K562 (cell line): ENCODE results near the gene RABL3. TPM values are rescaled to one million over a fixed set of nuclear protein-coding genes. Genes with fewer than 3 reads are reported as not detected.

Experiments
- ATAC-seq: fragments of 200-7000 bp; cut with Tn5 transposase; 3 replicates; pipeline ENCODE4 v1.9.1; 2020; ENCODE audit warnings: moderate library complexity
- BruUV-seq: library from RNA; stranded (reverse); fragments of 400-500 nt; replicated peaks from 2 replicates; lab custom pipeline; 2021; lab: Mats Ljungman, UMichigan
- CTCF ChIA-PET: fragments of 300-600 bp; formaldehyde crosslinking; extraction: SDS; loops from one replicate; lab custom pipeline; 2021; ENCODE audit warnings: low intra/inter-chr PET ratio; lab: Yijun Ruan, JAX
- POLR2A ChIA-PET: fragments of 300-600, 350-650 bp; sonication (Branson Sonifier 250); formaldehyde crosslinking; extraction: SDS; loops from one replicate; lab custom pipeline; 2021; ENCODE audit warnings: antibody characterized with exemption, inconsistent platforms; lab: Yijun Ruan, JAX
- DNase-seq, 4 experiments: peaks; one replicate each; pipeline versions ENCODE4 v3.0.0 to v3.0.0-alpha.2; 2011 to 2018; ENCODE audit warnings: low spot score in 3 of 4, mixed read lengths in 3 of 4; ENCODE audit errors: extremely low read depth in 1 of 4
- FAIRE-seq: peaks from 2 replicates; lab custom pipeline; 2011; peaks lifted over from hg19 to GRCh38; lab: Jason Lieb, UNC
- H2AFZ ChIP-seq: 2 replicates; pipeline ENCODE4 v1.6.0; 2011; ENCODE audit warnings: low read depth, low read length, control low read depth, inconsistent platforms
- H3K27ac ChIP-seq: fragments of 200-600 bp; 3 replicates; pipeline ENCODE4 v1.8.0; 2011; ENCODE audit warnings: low read depth, mild to moderate bottlenecking, control low read depth, inconsistent platforms, low read length, moderate library complexity, mixed read lengths; ENCODE audit errors: extremely low read depth
- H3K27me3 ChIP-seq, 2 experiments: fragments of 300-600 bp in 1 of 2; 2 replicates in 1 of 2; 3 replicates in 1 of 2; pipeline versions ENCODE4 v1.6.0 to v1.8.0; 2011; ENCODE audit warnings: inconsistent platforms in 2 of 2, low read length in 2 of 2, mild to moderate bottlenecking in 1 of 2, mixed read lengths in 1 of 2, moderate library complexity in 1 of 2; ENCODE audit not compliant: control insufficient read depth in 2 of 2, insufficient read depth in 2 of 2
- H3K36me3 ChIP-seq: fragments of 300-600 bp; 3 replicates; pipeline ENCODE4 v1.8.0; 2011; ENCODE audit warnings: mild to moderate bottlenecking, low read length, inconsistent platforms; ENCODE audit not compliant: control insufficient read depth, insufficient read depth
- H3K4me1 ChIP-seq, 2 experiments: fragments of 200-600 bp in 1 of 2; replicated peaks in 1 of 2; 2 replicates in 1 of 2; 3 replicates in 1 of 2; pipeline versions ENCODE4 v1.5.1 to v1.8.0; 2011; ENCODE audit warnings: inconsistent platforms in 2 of 2, low read length in 2 of 2, mild to moderate bottlenecking in 1 of 2, mixed read lengths in 1 of 2, moderate library complexity in 1 of 2; ENCODE audit not compliant: control insufficient read depth in 2 of 2, insufficient read depth in 2 of 2
- H3K4me2 ChIP-seq: 2 replicates; pipeline ENCODE4 v1.6.1; 2011; ENCODE audit warnings: low read length, control low read depth, inconsistent platforms, mixed read lengths; ENCODE audit not compliant: insufficient read depth
- H3K4me3 ChIP-seq: fragments of 200-600 bp; sonication (generic), shearing (Covaris generic); 2 replicates; pipeline ENCODE4 v1.5.1; 2016; ENCODE audit warnings: control low read depth, inconsistent platforms
- H3K79me2 ChIP-seq: fragments of 200-600 bp; 3 replicates; pipeline ENCODE4 v1.8.0; 2011; ENCODE audit warnings: low read length, inconsistent platforms; ENCODE audit not compliant: control insufficient read depth, insufficient read depth
- H3K9ac ChIP-seq, 2 experiments: 2 replicates each; pipeline versions ENCODE4 v1.6.0 to v1.6.1; 2011; ENCODE audit warnings: low read depth in 2 of 2, low read length in 2 of 2, control low read depth in 1 of 2, inconsistent platforms in 1 of 2, mild to moderate bottlenecking in 1 of 2, mixed read lengths in 1 of 2; ENCODE audit not compliant: insufficient read depth in 1 of 2
- H3K9me1 ChIP-seq: one replicate; pipeline ENCODE4 v1.6.0; 2011; ENCODE audit warnings: inconsistent platforms, mild to moderate bottlenecking, low read length, moderate library complexity; ENCODE audit not compliant: control insufficient read depth, insufficient read depth
- H3K9me3 ChIP-seq: replicated peaks from 2 replicates; pipeline ENCODE4 v1.5.1; 2011; ENCODE audit warnings: low read depth, low read length, inconsistent platforms; ENCODE audit not compliant: control insufficient read depth, insufficient read depth
- H4K20me1 ChIP-seq: replicated peaks from 2 replicates; pipeline ENCODE4 v1.6.1; 2011; ENCODE audit warnings: low read length, inconsistent platforms, mixed read lengths; ENCODE audit not compliant: control insufficient read depth, insufficient read depth
- GATA2 ChIP-seq: sonication (generic); formaldehyde crosslinking; IDR thresholded peaks from 2 replicates; pipeline ENCODE4 v1.4.0; 2020; ENCODE audit warnings: mild to moderate bottlenecking, missing genetic modification reagents
- MECOM ChIP-seq: fragments of 250-450 bp; sonication (Bioruptor Pico); IDR thresholded peaks from 2 replicates; pipeline ENCODE4 v1.8.0; 2022; ENCODE audit warnings: inconsistent platforms
- PRPF4 ChIP-seq: fragments of 200-400 bp; formaldehyde crosslinking; IDR thresholded peaks from one replicate; pipeline ENCODE4 v1.6.1; 2017; ENCODE audit warnings: low read length, low read depth, mild to moderate bottlenecking; ENCODE audit not compliant: insufficient read depth, poor library complexity, severe bottlenecking
- RNF2 ChIP-seq: sonication (generic); IDR thresholded peaks from 2 replicates; pipeline ENCODE4 v1.6.1; 2016
- TFAM ChIP-seq: fragments of 250-450 bp; sonication (Bioruptor Pico); conservative IDR thresholded peaks from 2 replicates; pipeline ENCODE4 v1.5.0; 2021; ENCODE audit warnings: mild to moderate bottlenecking, moderate library complexity
- ZNF707 ChIP-seq: fragments of 250-450 bp; sonication (Bioruptor Pico); conservative IDR thresholded peaks from 2 replicates; pipeline ENCODE4 v1.8.0; 2022; ENCODE audit warnings: inconsistent platforms, mild to moderate bottlenecking, moderate library complexity
- WGBS: fragments of 100-300 bp; shearing (Covaris generic); methylation state at CpG from one replicate; pipeline ENCODE4 v1.1.6; 2016; ENCODE audit warnings: low coverage, mixed read lengths; ENCODE audit not compliant: insufficient coverage; ENCODE audit errors: missing lambda C conversion rate; 5-methylcytosine and 5-hydroxymethylcytosine counted together
- in situ Hi-C: fragments of 300-500 bp; cut with MboI; formaldehyde crosslinking; loops from 4 replicates; pipeline ENCODE4 v1.15.0; 2018; ENCODE audit warnings: inconsistent platforms, mixed read lengths
- intact Hi-C: fragments of 100-400 bp; cut with micrococcal nuclease; formaldehyde crosslinking; loops from 2 replicates; pipeline ENCODE4 v1.14.2; 2022
- polyA plus RNA-seq, 8 experiments: library from polyadenylated mRNA; depleted of rRNA in 4 of 8; stranded (reverse) in 5 of 8; unstranded in 3 of 8; fragments of >200 nt; fragmentation: Nextera tagmentation in 2 of 8; fragmentation: Illumina TruSeq in 1 of 8; extraction: Ambion mirVana in 2 of 8; extraction: Trizol in 1 of 8; gene quantifications; 2 replicates each; pipeline versions ENCODE4 v1.2.1 to v1.2.3, GENCODE V29; 2011 to 2014; ENCODE audit warnings: inconsistent platforms in 1 of 8, missing spikeins in 1 of 8
- total RNA-seq, 7 experiments: library from RNA; depleted of rRNA in 6 of 7; stranded (reverse); fragments of >200 nt in 6 of 7; fragmentation: Illumina TruSeq in 2 of 7; extraction: Trizol in 2 of 7; gene quantifications; 2 replicates each; pipeline versions ENCODE4 v1.2.1 to v1.2.3, GENCODE V29; 2011 to 2021; ENCODE audit warnings: low replicate concordance in 1 of 7

Gene RABL3
- total and polyA plus RNA-seq, 9 of the 15 experiments (the other 6 are each of a cell fraction or from before 2014, with no cell fraction given), result 6.5 to 30.7 (median 12.3) TPM

DNA sequence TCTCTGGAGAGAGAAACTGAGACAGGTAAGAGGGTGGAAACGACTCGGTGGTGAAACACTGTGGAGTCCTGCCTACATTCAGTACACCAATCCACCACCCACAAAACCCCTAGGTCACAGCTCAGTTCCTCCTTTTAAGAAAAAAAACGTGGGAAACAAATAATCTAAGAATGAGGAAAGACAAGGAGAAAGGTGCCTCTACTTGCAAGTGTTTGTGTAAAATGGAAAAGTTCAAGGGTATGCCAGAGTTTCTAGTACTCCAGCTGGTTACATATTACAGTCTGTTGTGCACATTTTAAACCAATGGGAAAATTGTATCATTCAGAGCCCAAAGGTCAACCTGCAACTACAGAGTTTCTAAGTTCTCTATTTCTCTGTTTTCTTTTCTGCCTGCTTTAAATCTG lies 92.5 kb downstream of the RABL3 start:
- no TSS peak for BruUV-seq
- FAIRE-seq (no peak), ATAC-seq (no peak), DNase-seq (no peak)
- intact Hi-C loops, result no loop called here
- no peaks in the 10 kb centered on the region for H3K9me3 ChIP-seq
- no peak overlapping the region for H3K4me2 ChIP-seq
- POLR2A ChIA-PET, result no interaction called here
- in situ Hi-C loops, result no loop called here
- H2AFZ ChIP-seq, result no peak overlapping the region
- H4K20me1 ChIP-seq, result no peaks in the 10 kb centered on the region
- H3K4me1 ChIP-seq, result peaks cover 0 to 19% of the 10 kb centered on the region in 2 experiments; a peak in 4 of 5 replicates
- H3K36me3 ChIP-seq, result no peaks in the 10 kb centered on the region
- H3K9me1 ChIP-seq, result no peaks in the 10 kb centered on the region
- CTCF ChIA-PET, result no interaction called here
- H3K27ac ChIP-seq, result no peak overlapping the region
- no peak overlapping the region for H3K4me3 ChIP-seq
- H3K79me2 ChIP-seq, result no peaks in the 10 kb centered on the region
- no peak overlapping the region for H3K9ac ChIP-seq
- no peaks in the 10 kb centered on the region for H3K27me3 ChIP-seq
- TF ChIP-seq GATA2 (CRISPR knock-in tag) (no peak), PRPF4 (no peak), ZNF707 (CRISPR knock-in tag) (no peak)
- WGBS, result 15% methylated on average over 2 of the region's 3 CpGs

DNA sequence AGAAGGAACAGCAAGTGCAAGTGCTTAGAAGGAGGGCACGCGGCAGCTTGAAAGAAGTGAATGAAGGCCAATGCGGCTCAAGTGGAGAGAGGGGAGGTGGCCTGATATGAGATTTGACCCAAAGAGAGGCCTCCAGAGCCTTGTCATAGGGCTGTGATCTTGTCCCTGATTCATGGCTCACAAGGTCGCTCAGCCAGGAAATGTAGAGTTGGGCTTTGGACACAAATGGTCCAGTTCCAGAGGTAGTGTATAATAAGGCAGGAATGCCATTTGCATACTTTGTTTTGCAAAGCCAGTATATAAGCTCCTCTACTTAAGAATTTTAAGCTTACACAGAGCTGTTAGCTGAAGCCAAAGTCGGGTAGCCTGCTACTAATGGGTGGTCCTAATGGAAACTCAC lies 94.0 kb downstream of the RABL3 start:
- intact Hi-C loops (no loop called here), in situ Hi-C loops (no loop called here)
- H3K9ac ChIP-seq, result no peak overlapping the region
- ChIA-PET CTCF (no interaction called here), POLR2A (no interaction called here)
- no TSS peak for BruUV-seq
- ATAC-seq (peak; percentile 50), FAIRE-seq (no peak), DNase-seq (no peak)
- peaks cover 0 to 31% of the 10 kb centered on the region in 2 experiments; a peak in 4 of 5 replicates for H3K4me1 ChIP-seq
- peak overlapping the region; percentile 20 for H2AFZ ChIP-seq
- 39% methylated on average over 5 of the region's 5 CpGs for WGBS
- no peaks in the 10 kb centered on the region for H4K20me1 ChIP-seq
- no peak overlapping the region for H3K4me3 ChIP-seq
- H3K79me2 ChIP-seq, result no peaks in the 10 kb centered on the region
- H3K27ac ChIP-seq, result no peak overlapping the region
- no peak overlapping the region for H3K4me2 ChIP-seq
- H3K36me3 ChIP-seq, result no peaks in the 10 kb centered on the region
- no peaks in the 10 kb centered on the region for H3K9me1 ChIP-seq
- no peaks in the 10 kb centered on the region for H3K9me3 ChIP-seq
- H3K27me3 ChIP-seq, result no peaks in the 10 kb centered on the region
- TF ChIP-seq RNF2 (no peak), TFAM (CRISPR knock-in tag) (no peak), MECOM (CRISPR knock-in tag) (0 out of 2 replicates have a peak, but pooled peaks have one; percentile 20)
